HepG2 (cell line): ENCODE results near the gene HMX1. TPM values are rescaled to one million over a fixed set of nuclear protein-coding genes. Genes with fewer than 3 reads are reported as not detected.

Experiments
- ATAC-seq: fragments of 200-7000 bp; cut with Tn5 transposase; 3 replicates; pipeline ENCODE4 v1.9.1; 2020; ENCODE audit warnings: mild to moderate bottlenecking, moderate library complexity
- BruUV-seq: library from RNA; stranded (reverse); fragments of 400-500 nt; replicated peaks from 2 replicates; lab custom pipeline; 2021; lab: Mats Ljungman, UMichigan
- CTCF ChIA-PET: fragments of 300-600 bp; formaldehyde crosslinking; extraction: SDS; loops from one replicate; lab custom pipeline; 2021; ENCODE audit warnings: low total read pairs, inconsistent platforms, low intra/inter-chr PET ratio; lab: Yijun Ruan, JAX
- POLR2A ChIA-PET: fragments of 350-600 bp; sonication (Branson Sonifier 250); formaldehyde crosslinking; loops from one replicate; lab custom pipeline; 2020; ENCODE audit warnings: antibody characterized with exemption, inconsistent platforms; lab: Yijun Ruan, JAX
- DNase-seq: peaks from one replicate; pipeline ENCODE4 v3.0.0-alpha.2; 2015; ENCODE audit warnings: low spot score
- FAIRE-seq: peaks from 3 replicates; lab custom pipeline; 2011; peaks lifted over from hg19 to GRCh38; lab: Jason Lieb, UNC
- H2AFZ ChIP-seq: one replicate; pipeline ENCODE4 v1.6.1; 2011; ENCODE audit warnings: low read length, inconsistent platforms
- H3K27ac ChIP-seq: fragments of 300-600 bp; 3 replicates; pipeline ENCODE4 v1.8.0; 2011; ENCODE audit warnings: mixed run types, mild to moderate bottlenecking, mixed read lengths, low read length, inconsistent platforms; ENCODE audit not compliant: insufficient read depth; ENCODE audit errors: extremely low read length
- H3K27me3 ChIP-seq, 2 experiments: fragments of 200-600 bp in 1 of 2; 2 replicates in 1 of 2; 3 replicates in 1 of 2; pipeline versions ENCODE4 v1.6.0 to v1.8.0; 2011; ENCODE audit warnings: low read length in 2 of 2, mild to moderate bottlenecking in 2 of 2, moderate library complexity in 2 of 2, inconsistent platforms in 1 of 2; ENCODE audit not compliant: insufficient read depth in 2 of 2, control insufficient read depth in 1 of 2
- H3K36me3 ChIP-seq, 2 experiments: fragments of 200-600 bp in 1 of 2; replicated peaks in 1 of 2; 2 replicates in 1 of 2; 3 replicates in 1 of 2; pipeline versions ENCODE4 v1.5.1 to v1.8.0; 2011; ENCODE audit warnings: low read length in 2 of 2, inconsistent platforms in 1 of 2; ENCODE audit not compliant: insufficient read depth in 2 of 2, control insufficient read depth in 1 of 2
- H3K4me1 ChIP-seq: 2 replicates; pipeline ENCODE4 v1.5.1; 2012; ENCODE audit warnings: low read length, inconsistent platforms; ENCODE audit not compliant: insufficient read depth
- H3K4me2 ChIP-seq: 2 replicates; pipeline ENCODE4 v1.6.0; 2011; ENCODE audit warnings: low read depth, low read length, inconsistent platforms
- H3K4me3 ChIP-seq, 3 experiments: fragments of 200-600 bp in 1 of 3; sonication (generic), shearing (Covaris generic) in 1 of 3; replicated peaks in 1 of 3; 2 replicates each; pipeline ENCODE4 v1.5.1; 2011 to 2016; ENCODE audit warnings: low read length in 3 of 3, inconsistent platforms in 2 of 3, low read depth in 2 of 3, mild to moderate bottlenecking in 2 of 3, control low read depth in 1 of 3, mixed read lengths in 1 of 3; ENCODE audit not compliant: insufficient read depth in 1 of 3
- H3K79me2 ChIP-seq: one replicate; pipeline ENCODE4 v1.6.1; 2011; ENCODE audit warnings: low read length, inconsistent platforms; ENCODE audit not compliant: insufficient read depth
- H3K9ac ChIP-seq: 2 replicates; pipeline ENCODE4 v1.6.0; 2011; ENCODE audit warnings: mild to moderate bottlenecking, low read depth, low read length, inconsistent platforms; ENCODE audit not compliant: insufficient read depth
- H3K9me3 ChIP-seq: 2 replicates; pipeline ENCODE4 v1.5.1; 2012; ENCODE audit warnings: mild to moderate bottlenecking, low read length
- H4K20me1 ChIP-seq: 2 replicates; pipeline ENCODE4 v1.6.0; 2011; ENCODE audit warnings: inconsistent platforms, mild to moderate bottlenecking, low read length, moderate library complexity; ENCODE audit not compliant: insufficient read depth
- CCDC6 ChIP-seq: sonication (generic); formaldehyde crosslinking; IDR thresholded peaks from 2 replicates; pipeline ENCODE4 v1.8.1; 2022; ENCODE audit warnings: mild to moderate bottlenecking, missing genetic modification reagents, moderate library complexity
- DNMT3B ChIP-seq: conservative IDR thresholded peaks from 2 replicates; pipeline ENCODE4 v1.6.1; 2016; ENCODE audit warnings: missing biosample characterization, control low read depth
- ERF ChIP-seq: IDR thresholded peaks from 2 replicates; pipeline ENCODE4 v1.6.1; 2018; ENCODE audit warnings: missing biosample characterization, missing genetic modification reagents
- HOXA7 ChIP-seq: sonication (generic); formaldehyde crosslinking; IDR thresholded peaks from 2 replicates; pipeline ENCODE4 v1.8.1; 2022; ENCODE audit warnings: mild to moderate bottlenecking, missing genetic modification reagents, moderate library complexity
- NR1H2 ChIP-seq: sonication (generic); formaldehyde crosslinking; IDR thresholded peaks from 2 replicates; pipeline ENCODE4 v1.8.1; 2022; ENCODE audit warnings: low read depth, missing genetic modification reagents, borderline replicate concordance
- POLR2G ChIP-seq: fragments of 200-400 bp; formaldehyde crosslinking; IDR thresholded peaks from 2 replicates; pipeline ENCODE4 v1.6.1; 2018; ENCODE audit warnings: mild to moderate bottlenecking, low read depth, low read length, moderate library complexity
- TBX3 ChIP-seq: fragments of 450-650 bp; IDR thresholded peaks from 2 replicates; pipeline ENCODE4 v1.6.1; 2017; ENCODE audit warnings: antibody characterized with exemption, mild to moderate bottlenecking, inconsistent platforms, borderline replicate concordance
- ZNF124 ChIP-seq: sonication (generic); formaldehyde crosslinking; IDR thresholded peaks from 2 replicates; pipeline ENCODE4 v1.4.0; 2020; ENCODE audit warnings: missing genetic modification reagents
- ZNF343 ChIP-seq: sonication (generic); formaldehyde crosslinking; IDR thresholded peaks from 2 replicates; pipeline ENCODE4 v1.4.0; 2020; ENCODE audit warnings: mild to moderate bottlenecking, missing genetic modification reagents
- ZNF607 ChIP-seq: sonication (generic); formaldehyde crosslinking; IDR thresholded peaks from 2 replicates; pipeline ENCODE4 v1.5.1; 2020; ENCODE audit warnings: missing genetic modification reagents, mild to moderate bottlenecking, borderline replicate concordance
- ZNF678 ChIP-seq: sonication (generic); formaldehyde crosslinking; IDR thresholded peaks from 2 replicates; pipeline ENCODE4 v1.4.0; 2020; ENCODE audit warnings: mild to moderate bottlenecking, missing genetic modification reagents
- ZNF7 ChIP-seq: IDR thresholded peaks from 2 replicates; pipeline ENCODE4 v1.6.1; 2016; ENCODE audit warnings: missing biosample characterization, missing genetic modification reagents
- ZNF709 ChIP-seq: sonication (generic); formaldehyde crosslinking; IDR thresholded peaks from 2 replicates; pipeline ENCODE4 v1.5.0; 2020; ENCODE audit warnings: mild to moderate bottlenecking, missing genetic modification reagents
- WGBS: methylation state at CpG from one replicate; pipeline ENCODE4 v1.1.6; 2017; ENCODE audit warnings: low lambda C conversion rate; 5-methylcytosine and 5-hydroxymethylcytosine counted together
- in situ Hi-C: cut with HindIII; loops from 2 replicates; pipeline ENCODE4 v1.10.0; 2017; ENCODE audit warnings: low pct_unique_long_range_greater_than_20kb; ENCODE audit not compliant: extremely low pct_ligation_motif_present
- intact Hi-C: fragments of 100-400 bp; cut with micrococcal nuclease; formaldehyde crosslinking; loops from one replicate; pipeline ENCODE4 v1.10.0; 2022; ENCODE audit not compliant: unreplicated experiment
- polyA plus RNA-seq, 8 experiments: library from polyadenylated mRNA; depleted of rRNA in 3 of 8; stranded (reverse) in 7 of 8; unstranded in 1 of 8; fragments of >200 nt; fragmentation: Illumina TruSeq in 4 of 8; extraction: Trizol in 4 of 8; gene quantifications; 2 replicates each; pipeline versions ENCODE4 v1.2.1 to v1.2.3, GENCODE V29; 2011 to 2016; ENCODE audit warnings: low read depth in 4 of 8, missing spikeins in 1 of 8, mixed read lengths in 1 of 8; ENCODE audit not compliant: insufficient read depth in 1 of 8
- total RNA-seq, 5 experiments: library from RNA; depleted of rRNA; stranded (reverse); fragments of >200 nt; fragmentation: Illumina TruSeq; extraction: Trizol; gene quantifications; 2 replicates each; pipeline ENCODE4 v1.2.3, GENCODE V29; 2016; ENCODE audit warnings: low read depth in 1 of 5
- TF ChIP-seq, protein P1 (sequence below): IDR thresholded peaks from 2 replicates; pipeline ENCODE4 v1.6.1; 2018; ENCODE audit warnings: missing genetic modification reagents, mild to moderate bottlenecking, missing compliant biosample characterization
- TF ChIP-seq, protein P2 (sequence below): sonication (generic); formaldehyde crosslinking; IDR thresholded peaks from 2 replicates; pipeline ENCODE4 v1.4.0; 2020; ENCODE audit warnings: missing genetic modification reagents
- TF ChIP-seq, protein P3 (sequence below): sonication (generic); formaldehyde crosslinking; conservative IDR thresholded peaks from 2 replicates; pipeline ENCODE4 v1.8.1; 2023; ENCODE audit warnings: missing genetic modification reagents

HMX1 gene
- total and polyA plus RNA-seq, 2 of the 13 experiments (the other 11 are each of a cell fraction or from before 2014, with no cell fraction given), result not detected

DNA sequence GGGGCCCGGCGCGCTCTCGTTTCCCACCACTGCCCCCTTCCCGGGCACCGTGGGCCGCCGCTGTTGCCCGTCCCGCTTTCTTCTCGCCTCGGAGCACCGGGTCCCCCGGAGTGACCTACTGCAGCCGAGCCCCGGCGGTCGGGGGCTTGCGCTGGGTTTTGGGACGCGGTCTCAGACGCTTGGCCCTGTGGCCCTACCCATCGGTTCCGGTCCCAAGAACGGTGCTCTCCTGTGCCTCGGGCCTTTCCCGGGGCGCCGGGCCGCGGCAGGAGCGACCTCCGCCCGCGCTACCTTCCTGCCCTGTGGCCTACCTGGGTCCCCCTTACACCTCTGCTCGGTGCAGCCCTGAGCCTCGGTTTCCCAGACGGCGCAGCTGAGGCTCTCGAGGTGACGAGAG is 21.6 kb upstream of the HMX1 start:
- H3K79me2 ChIP-seq, result no peaks in the 10 kb centered on the region

More for the DNA sequence above, 21.6 kb upstream of the HMX1 start:
- H2AFZ ChIP-seq, result no peak overlapping the region
- no TSS peak for BruUV-seq
- ChIA-PET CTCF (no interaction called here), POLR2A (no interaction called here)
- peaks cover 16 to 72% of the 10 kb centered on the region in 2 experiments; a peak in 4 of 5 replicates for H3K27me3 ChIP-seq
- DNase-seq (no peak), FAIRE-seq (no peak), ATAC-seq (no peak)
- peaks cover 5% of the 10 kb centered on the region; the same call in 1 of the 2 replicates for H3K4me1 ChIP-seq
- no peak overlapping the region for H3K4me3 ChIP-seq
- intact Hi-C loops (no loop called here), in situ Hi-C loops (no loop called here)
- WGBS, result 4% methylated on average over 5 of the region's 41 CpGs
- H3K9ac ChIP-seq, result no peak overlapping the region
- H3K27ac ChIP-seq, result no peak overlapping the region
- H3K9me3 ChIP-seq, result no peaks in the 10 kb centered on the region
- H3K4me2 ChIP-seq, result no peak overlapping the region
- H4K20me1 ChIP-seq, result no peaks in the 10 kb centered on the region
- no peaks in the 10 kb centered on the region for H3K36me3 ChIP-seq
- TF ChIP-seq, protein P1, sequence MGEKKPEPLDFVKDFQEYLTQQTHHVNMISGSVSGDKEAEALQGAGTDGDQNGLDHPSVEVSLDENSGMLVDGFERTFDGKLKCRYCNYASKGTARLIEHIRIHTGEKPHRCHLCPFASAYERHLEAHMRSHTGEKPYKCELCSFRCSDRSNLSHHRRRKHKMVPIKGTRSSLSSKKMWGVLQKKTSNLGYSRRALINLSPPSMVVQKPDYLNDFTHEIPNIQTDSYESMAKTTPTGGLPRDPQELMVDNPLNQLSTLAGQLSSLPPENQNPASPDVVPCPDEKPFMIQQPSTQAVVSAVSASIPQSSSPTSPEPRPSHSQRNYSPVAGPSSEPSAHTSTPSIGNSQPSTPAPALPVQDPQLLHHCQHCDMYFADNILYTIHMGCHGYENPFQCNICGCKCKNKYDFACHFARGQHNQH, result no peak
- no peak for TF ChIP-seq TBX3
- TF ChIP-seq, protein P2, sequence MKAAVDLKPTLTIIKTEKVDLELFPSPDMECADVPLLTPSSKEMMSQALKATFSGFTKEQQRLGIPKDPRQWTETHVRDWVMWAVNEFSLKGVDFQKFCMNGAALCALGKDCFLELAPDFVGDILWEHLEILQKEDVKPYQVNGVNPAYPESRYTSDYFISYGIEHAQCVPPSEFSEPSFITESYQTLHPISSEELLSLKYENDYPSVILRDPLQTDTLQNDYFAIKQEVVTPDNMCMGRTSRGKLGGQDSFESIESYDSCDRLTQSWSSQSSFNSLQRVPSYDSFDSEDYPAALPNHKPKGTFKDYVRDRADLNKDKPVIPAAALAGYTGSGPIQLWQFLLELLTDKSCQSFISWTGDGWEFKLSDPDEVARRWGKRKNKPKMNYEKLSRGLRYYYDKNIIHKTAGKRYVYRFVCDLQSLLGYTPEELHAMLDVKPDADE, result no peak
- TF ChIP-seq ZNF678, result no peak
- no peak for TF ChIP-seq HOXA7 (CRISPR knock-in tag)
- no peak for TF ChIP-seq DNMT3B (CRISPR knock-in tag)
- TF ChIP-seq ZNF7, result no peak
- no peak for TF ChIP-seq ZNF124 (CRISPR knock-in tag)
- TF ChIP-seq, protein P3, sequence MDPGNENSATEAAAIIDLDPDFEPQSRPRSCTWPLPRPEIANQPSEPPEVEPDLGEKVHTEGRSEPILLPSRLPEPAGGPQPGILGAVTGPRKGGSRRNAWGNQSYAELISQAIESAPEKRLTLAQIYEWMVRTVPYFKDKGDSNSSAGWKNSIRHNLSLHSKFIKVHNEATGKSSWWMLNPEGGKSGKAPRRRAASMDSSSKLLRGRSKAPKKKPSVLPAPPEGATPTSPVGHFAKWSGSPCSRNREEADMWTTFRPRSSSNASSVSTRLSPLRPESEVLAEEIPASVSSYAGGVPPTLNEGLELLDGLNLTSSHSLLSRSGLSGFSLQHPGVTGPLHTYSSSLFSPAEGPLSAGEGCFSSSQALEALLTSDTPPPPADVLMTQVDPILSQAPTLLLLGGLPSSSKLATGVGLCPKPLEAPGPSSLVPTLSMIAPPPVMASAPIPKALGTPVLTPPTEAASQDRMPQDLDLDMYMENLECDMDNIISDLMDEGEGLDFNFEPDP (CRISPR knock-in tag), result no peak
- TF ChIP-seq ERF (CRISPR knock-in tag), result no peak
- no peak for TF ChIP-seq ZNF607
- no peak for TF ChIP-seq NR1H2 (CRISPR knock-in tag)
- TF ChIP-seq CCDC6 (CRISPR knock-in tag), result no peak
- no peak for TF ChIP-seq ZNF343
- no peak for TF ChIP-seq ZNF709
- no peak for TF ChIP-seq POLR2G
